Colonic mucosa (tissue), 4 donors: ENCODE results near the gene ZMYM2. TPM values are rescaled to one million over a fixed set of nuclear protein-coding genes. Genes with fewer than 3 reads are reported as not detected.
"Not testable (repeated sequence)": the region's sequence is repeated elsewhere in the genome, so short reads cannot be mapped to it uniquely, and the experiment has no call there.

ENCODE experiments used
- DNase-seq: peaks from one replicate; pipeline ENCODE4 v3.0.0-alpha.2; 2020
- H3K27ac ChIP-seq: fragments of 200-600 bp; one replicate; pipeline ENCODE4 v1.8.0; 2021
- H3K27me3 ChIP-seq: fragments of 200-600 bp; one replicate; pipeline ENCODE4 v1.8.0; 2021
- H3K36me3 ChIP-seq: fragments of 200-600 bp; one replicate; pipeline ENCODE4 v1.8.0; 2021
- H3K4me1 ChIP-seq: fragments of 200-600 bp; one replicate; pipeline ENCODE4 v1.8.0; 2021; ENCODE audit warnings: mild to moderate bottlenecking
- H3K4me3 ChIP-seq: fragments of 200-600 bp; one replicate; pipeline ENCODE4 v1.8.0; 2021
- H3K9ac ChIP-seq, 2 donors: one replicate each; pipeline ENCODE4 v1.7.0; 2013; ENCODE audit warnings: control low read depth in 2 of 2, low read depth in 2 of 2, low read length in 2 of 2
- H3K9me3 ChIP-seq: fragments of 200-600 bp; one replicate; pipeline ENCODE4 v1.8.0; 2021
- intact Hi-C: fragments of 100-400 bp; cut with DNase I; formaldehyde crosslinking; loops from one replicate; pipeline ENCODE4 v1.14.1; 2022
- total RNA-seq, 2 donors: library from RNA; stranded (reverse); fragmentation: NEBNext Ultra II Directional in 1 of 2; extraction: Animal tissue kit (Norgen Biotek cat#: 25700) in 1 of 2; gene quantifications; one replicate each; pipeline ENCODE4 v1.2.1, GENCODE V29; 2021
- TF ChIP-seq, protein P1 (sequence below): fragments of 200-600 bp; IDR thresholded peaks from one replicate; pipeline ENCODE4 v1.8.0; 2022; ENCODE audit warnings: antibody characterized with exemption, mild to moderate bottlenecking
- donor health status: healthy.
- donor health status: DM: no; HTN: no; CAD: no.
- donor health status: DM: no; HTN: no; CAD: no.

The ZMYM2 gene
- total RNA-seq, 2 donors from 2014 or later: 47.6 to 70.1 TPM

DNA sequence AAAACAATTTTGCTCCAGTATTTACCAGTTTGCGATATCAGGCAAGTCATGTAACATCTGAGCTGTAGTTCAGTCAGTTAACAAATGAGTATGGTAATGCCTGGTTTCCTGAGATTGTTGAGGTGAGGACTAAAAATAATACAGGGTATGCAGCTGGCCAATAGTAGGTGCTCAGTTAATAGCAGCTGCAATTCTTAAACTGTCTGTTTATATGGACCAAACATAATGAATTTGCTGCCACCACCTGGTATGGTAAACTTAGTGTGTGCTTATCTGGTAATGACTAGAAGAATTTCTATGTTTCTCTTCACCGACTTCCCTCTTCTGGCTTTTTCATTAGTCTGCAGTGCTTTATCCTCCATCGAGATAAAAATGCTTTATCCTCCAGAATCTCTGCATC, 9.1 kb downstream of the ZMYM2 start:
- Histone ChIP-seq H3K4me3 (no peak overlapping the region), H3K9me3 (no peaks in the 10 kb centered on the region), H3K27ac (no peak overlapping the region), H3K36me3 (no peaks in the 10 kb centered on the region), H3K27me3 (no peaks in the 10 kb centered on the region), H3K9ac (no peak overlapping the region), H3K4me1 (no peaks in the 10 kb centered on the region)
- no peak for DNase-seq
- TF ChIP-seq, protein P1, sequence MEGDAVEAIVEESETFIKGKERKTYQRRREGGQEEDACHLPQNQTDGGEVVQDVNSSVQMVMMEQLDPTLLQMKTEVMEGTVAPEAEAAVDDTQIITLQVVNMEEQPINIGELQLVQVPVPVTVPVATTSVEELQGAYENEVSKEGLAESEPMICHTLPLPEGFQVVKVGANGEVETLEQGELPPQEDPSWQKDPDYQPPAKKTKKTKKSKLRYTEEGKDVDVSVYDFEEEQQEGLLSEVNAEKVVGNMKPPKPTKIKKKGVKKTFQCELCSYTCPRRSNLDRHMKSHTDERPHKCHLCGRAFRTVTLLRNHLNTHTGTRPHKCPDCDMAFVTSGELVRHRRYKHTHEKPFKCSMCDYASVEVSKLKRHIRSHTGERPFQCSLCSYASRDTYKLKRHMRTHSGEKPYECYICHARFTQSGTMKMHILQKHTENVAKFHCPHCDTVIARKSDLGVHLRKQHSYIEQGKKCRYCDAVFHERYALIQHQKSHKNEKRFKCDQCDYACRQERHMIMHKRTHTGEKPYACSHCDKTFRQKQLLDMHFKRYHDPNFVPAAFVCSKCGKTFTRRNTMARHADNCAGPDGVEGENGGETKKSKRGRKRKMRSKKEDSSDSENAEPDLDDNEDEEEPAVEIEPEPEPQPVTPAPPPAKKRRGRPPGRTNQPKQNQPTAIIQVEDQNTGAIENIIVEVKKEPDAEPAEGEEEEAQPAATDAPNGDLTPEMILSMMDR: no peak
- intact Hi-C loops: no loop called here

DNA sequence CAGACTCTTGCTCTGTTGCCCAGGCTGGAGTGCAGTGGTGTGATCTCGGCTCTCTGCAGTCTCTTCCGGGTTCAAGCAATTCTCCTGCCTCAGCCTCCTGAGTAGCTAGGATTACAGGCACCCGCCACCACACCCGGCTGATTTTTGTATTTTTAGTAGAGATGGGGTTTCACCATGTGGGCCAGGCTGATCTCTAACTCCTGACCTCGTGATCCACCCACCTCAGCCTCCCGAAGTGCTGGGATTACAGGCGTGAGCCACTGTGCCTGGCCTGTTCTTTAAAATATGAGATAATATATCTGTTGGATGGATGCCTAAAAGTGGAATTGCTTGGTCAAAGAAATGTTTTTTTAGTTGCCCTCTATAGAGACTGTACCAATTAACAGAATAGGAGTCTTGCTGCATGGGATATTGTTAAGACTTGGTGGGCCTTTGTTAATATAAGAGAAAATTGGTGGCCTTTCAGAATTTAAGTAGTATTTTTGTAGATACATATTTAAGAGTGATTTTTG, 16.0 kb downstream of the ZMYM2 start:
- H3K4me3 ChIP-seq, H3K27me3 ChIP-seq, intact Hi-C loops, H3K9ac ChIP-seq, H3K4me1 ChIP-seq, DNase-seq, H3K9me3 ChIP-seq, H3K27ac ChIP-seq, H3K36me3 ChIP-seq: not testable (repeated sequence)

DNA sequence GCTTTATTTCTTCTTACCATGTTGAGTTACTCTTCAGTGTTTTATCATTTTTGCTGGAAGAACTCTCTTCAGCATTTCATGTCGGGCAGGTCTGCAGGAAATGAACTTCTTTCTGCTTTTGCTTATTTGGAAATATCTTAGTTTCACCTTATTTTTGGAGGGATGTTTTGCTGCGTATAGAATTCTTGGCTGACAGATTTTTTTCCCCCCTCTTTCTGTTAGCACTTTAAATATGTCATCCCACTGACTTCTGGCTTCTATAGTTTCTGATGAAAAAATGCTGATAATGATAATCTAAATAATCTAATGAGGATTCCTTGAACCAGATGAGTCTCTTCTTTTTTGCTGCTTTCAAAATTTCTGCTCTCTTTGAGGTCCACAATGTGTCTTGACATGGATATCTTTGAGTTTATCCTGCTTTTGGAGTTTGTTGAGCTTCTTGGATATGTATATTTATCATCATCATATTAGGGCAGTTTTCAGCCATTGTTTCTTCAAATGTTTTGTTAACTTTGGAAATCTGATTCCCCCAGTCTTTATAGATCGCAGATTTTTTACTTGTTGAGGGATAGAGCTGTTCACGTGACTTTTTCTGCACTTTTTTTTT, 20.4 kb downstream of the ZMYM2 start:
- no peak for DNase-seq
- Histone ChIP-seq H3K27me3 (no peaks in the 10 kb centered on the region), H3K9me3 (no peaks in the 10 kb centered on the region), H3K4me1 (no peaks in the 10 kb centered on the region), H3K4me3 (no peak overlapping the region), H3K9ac (no peak overlapping the region), H3K36me3 (no peaks in the 10 kb centered on the region), H3K27ac (no peak overlapping the region)
- intact Hi-C loops: no loop called here
- TF ChIP-seq, protein P1: no peak

DNA sequence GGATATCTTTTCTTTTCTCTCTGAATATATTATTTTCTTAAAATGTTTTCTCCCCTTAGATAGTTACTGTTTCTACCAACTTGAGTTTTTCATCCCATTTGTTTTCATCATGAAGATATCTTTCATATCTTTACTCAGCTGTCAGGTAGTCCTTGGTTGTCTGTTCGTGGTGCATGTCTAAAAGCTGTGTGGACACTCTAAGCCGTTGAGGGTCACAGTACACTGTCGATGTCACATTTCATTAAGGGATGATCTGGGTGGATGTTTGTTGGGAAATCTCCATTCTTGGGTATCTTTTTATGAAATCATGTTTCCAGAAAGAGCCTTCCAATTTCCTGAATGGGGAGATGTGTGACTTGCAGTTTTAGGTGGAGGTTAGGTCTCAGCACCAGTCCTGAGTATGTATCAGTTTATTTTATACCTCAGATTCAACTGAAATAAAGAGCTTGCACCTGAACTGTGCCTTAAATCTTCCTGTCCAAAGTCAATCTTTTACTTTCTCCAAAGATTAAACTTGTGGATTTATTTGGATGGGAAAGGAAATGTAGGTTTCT, 23.2 kb downstream of the ZMYM2 start:
- Histone ChIP-seq H3K27ac (no peak overlapping the region), H3K4me3 (no peak overlapping the region), H3K36me3 (no peaks in the 10 kb centered on the region), H3K27me3 (no peaks in the 10 kb centered on the region), H3K9me3 (no peaks in the 10 kb centered on the region), H3K9ac (no peak overlapping the region), H3K4me1 (no peaks in the 10 kb centered on the region)
- intact Hi-C loops: no loop called here
- TF ChIP-seq, protein P1: no peak
- no peak for DNase-seq

DNA sequence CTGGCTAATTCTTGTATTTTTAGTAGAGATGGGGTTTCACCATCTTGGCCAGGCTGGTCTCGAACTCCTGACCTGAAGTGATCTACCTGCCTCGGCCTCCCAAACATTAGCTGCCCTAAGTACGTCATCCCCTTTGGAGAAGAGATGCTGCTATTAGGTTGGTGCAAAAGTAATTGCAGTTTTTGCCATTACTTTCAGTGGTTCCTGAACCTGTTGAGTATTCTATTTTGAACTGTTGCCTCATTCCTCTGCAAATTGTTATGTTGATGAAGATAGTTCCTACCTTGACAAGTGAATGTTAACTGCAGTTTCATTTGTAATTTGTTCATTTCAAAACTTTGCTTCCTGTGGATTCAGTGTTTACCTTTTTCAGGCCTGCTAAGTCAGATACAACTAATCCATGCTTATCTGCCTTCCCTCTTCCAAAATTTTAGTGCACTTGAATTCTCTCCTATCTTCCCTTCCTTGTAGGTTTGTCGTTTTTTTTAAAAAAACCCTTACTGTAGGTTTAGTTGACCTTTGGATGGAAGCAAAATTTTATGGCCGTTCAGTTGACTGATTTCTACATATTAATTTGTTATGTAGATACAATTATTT, 24.0 kb downstream of the ZMYM2 start:
- DNase-seq: no peak
- Histone ChIP-seq H3K9ac (no peak overlapping the region), H3K4me1 (no peaks in the 10 kb centered on the region), H3K27me3 (no peaks in the 10 kb centered on the region), H3K27ac (no peak overlapping the region), H3K4me3 (no peak overlapping the region), H3K36me3 (no peaks in the 10 kb centered on the region), H3K9me3 (no peaks in the 10 kb centered on the region)
- intact Hi-C loops: no loop called here
- TF ChIP-seq, protein P1: no peak
